Liver (tissue), 9 donors: ENCODE data around the gene NALF2. TPM values are rescaled to one million over a fixed set of nuclear protein-coding genes. Genes with fewer than 3 reads are reported as not detected.

Source experiments
- DNase-seq: peaks from one replicate; pipeline ENCODE4 v3.0.0-alpha.2; 2017; ENCODE audit warnings: low spot score
- H3K27ac ChIP-seq, 2 donors: one replicate each; pipeline ENCODE4 v1.7.0; 2013; ENCODE audit warnings: inconsistent platforms in 2 of 2, low read length in 2 of 2, control low read depth in 1 of 2, low read depth in 1 of 2, mild to moderate bottlenecking in 1 of 2
- H3K27me3 ChIP-seq, 4 donors: one replicate each; pipeline versions ENCODE4 v1.6.1 to v1.7.0; 2013; ENCODE audit warnings: low read length in 3 of 4, inconsistent platforms in 1 of 4, mild to moderate bottlenecking in 1 of 4, moderate library complexity in 1 of 4; ENCODE audit not compliant: control insufficient read depth in 4 of 4, insufficient read depth in 4 of 4
- H3K36me3 ChIP-seq, 4 donors: one replicate each; pipeline versions ENCODE4 v1.6.1 to v1.7.0; 2013; ENCODE audit warnings: low read length in 3 of 4, mild to moderate bottlenecking in 3 of 4, low read depth in 1 of 4, moderate library complexity in 1 of 4; ENCODE audit not compliant: control insufficient read depth in 4 of 4, insufficient read depth in 3 of 4
- H3K4me1 ChIP-seq, 4 donors: one replicate each; pipeline versions ENCODE4 v1.6.1 to v1.7.0; 2013; ENCODE audit warnings: low read length in 3 of 4, mild to moderate bottlenecking in 3 of 4, moderate library complexity in 1 of 4; ENCODE audit not compliant: control insufficient read depth in 4 of 4, insufficient read depth in 4 of 4
- H3K4me3 ChIP-seq, 3 donors: one replicate each; pipeline versions ENCODE4 v1.6.1 to v1.7.0; 2013; ENCODE audit warnings: low read length in 3 of 3, control low read depth in 1 of 3, low read depth in 1 of 3, mild to moderate bottlenecking in 1 of 3
- H3K9ac ChIP-seq, 2 donors: one replicate each; pipeline ENCODE4 v1.7.0; 2013; ENCODE audit warnings: low read length in 2 of 2, mild to moderate bottlenecking in 2 of 2, moderate library complexity in 2 of 2, control low read depth in 1 of 2, low read depth in 1 of 2
- H3K9me3 ChIP-seq, 4 donors: one replicate each; pipeline versions ENCODE4 v1.6.1 to v1.7.0; 2013; ENCODE audit warnings: low read length in 3 of 4; ENCODE audit not compliant: control insufficient read depth in 4 of 4
- ATF3 ChIP-seq: IDR thresholded peaks from 2 replicates; pipeline ENCODE4 v1.6.1; 2016; ENCODE audit warnings: antibody characterized with exemption
- CTCF ChIP-seq: fragments of 150-350 bp; IDR thresholded peaks from 2 replicates; pipeline ENCODE4 v1.5.1; 2017; ENCODE audit warnings: improper control_type of control experiment, low read depth, low read length; ENCODE audit not compliant: missing input control
- EGR1 ChIP-seq, 2 donors: IDR thresholded peaks; 2 replicates each; pipeline ENCODE4 v1.6.1; 2016 to 2018; ENCODE audit warnings: antibody characterized with exemption in 2 of 2, low read depth in 2 of 2
- FOXA1 ChIP-seq: IDR thresholded peaks from 2 replicates; pipeline ENCODE4 v1.6.1; 2016; ENCODE audit warnings: antibody characterized with exemption
- FOXA2 ChIP-seq: IDR thresholded peaks from 2 replicates; pipeline ENCODE4 v1.6.1; 2016; ENCODE audit warnings: antibody characterized with exemption
- GABPA ChIP-seq, 2 donors: IDR thresholded peaks in 1 of 2; conservative IDR thresholded peaks in 1 of 2; 2 replicates each; pipeline ENCODE4 v1.6.1; 2016; ENCODE audit warnings: antibody characterized with exemption in 2 of 2, mild to moderate bottlenecking in 1 of 2, moderate library complexity in 1 of 2
- HNF4A ChIP-seq, 2 donors: conservative IDR thresholded peaks; 2 replicates each; pipeline ENCODE4 v1.6.1; 2016; ENCODE audit warnings: antibody characterized with exemption in 2 of 2, mild to moderate bottlenecking in 2 of 2
- HNF4G ChIP-seq: IDR thresholded peaks from 2 replicates; pipeline ENCODE4 v1.6.1; 2016; ENCODE audit warnings: antibody characterized with exemption
- JUND ChIP-seq, 2 donors: IDR thresholded peaks; 2 replicates each; pipeline ENCODE4 v1.6.1; 2016; ENCODE audit warnings: antibody characterized with exemption in 2 of 2
- MAX ChIP-seq: IDR thresholded peaks from 2 replicates; pipeline ENCODE4 v1.6.1; 2016; ENCODE audit warnings: antibody characterized with exemption
- NR2F2 ChIP-seq: IDR thresholded peaks from 2 replicates; pipeline ENCODE4 v1.6.1; 2016; ENCODE audit warnings: antibody characterized with exemption
- RAD21 ChIP-seq, 2 donors: IDR thresholded peaks; 2 replicates each; pipeline ENCODE4 v1.6.1; 2016; ENCODE audit warnings: antibody characterized with exemption in 2 of 2, mild to moderate bottlenecking in 2 of 2
- REST ChIP-seq: IDR thresholded peaks from 2 replicates; pipeline ENCODE4 v1.6.1; 2016; ENCODE audit warnings: antibody characterized with exemption, mild to moderate bottlenecking
- RXRA ChIP-seq, 2 donors: IDR thresholded peaks; 2 replicates each; pipeline ENCODE4 v1.6.1; 2017 to 2018; ENCODE audit warnings: antibody characterized with exemption in 2 of 2, mild to moderate bottlenecking in 1 of 2
- SP1 ChIP-seq: IDR thresholded peaks from 2 replicates; pipeline ENCODE4 v1.6.1; 2018; ENCODE audit warnings: antibody characterized with exemption, mild to moderate bottlenecking
- TAF1 ChIP-seq: conservative IDR thresholded peaks from 2 replicates; pipeline ENCODE4 v1.6.1; 2016; ENCODE audit warnings: antibody characterized with exemption, mild to moderate bottlenecking
- YY1 ChIP-seq: IDR thresholded peaks from 2 replicates; pipeline ENCODE4 v1.6.1; 2016; ENCODE audit warnings: antibody characterized with exemption, mild to moderate bottlenecking
- ZBTB33 ChIP-seq: IDR thresholded peaks from 2 replicates; pipeline ENCODE4 v1.6.1; 2016; ENCODE audit warnings: antibody characterized with exemption
- WGBS: extraction: QIAGEN DNeasy Blood & Tissue Kit; methylation state at CpG from one replicate; pipeline ENCODE4 v1.1.7; 2013; 5-methylcytosine and 5-hydroxymethylcytosine counted together
- polyA plus RNA-seq, 2 donors: library from polyadenylated mRNA; stranded (reverse) in 1 of 2; unstranded in 1 of 2; fragments of 200-250 nt in 1 of 2; fragments of >200 nt in 1 of 2; fragmentation: Nextera tagmentation in 1 of 2; extraction: Ambion mirVana in 1 of 2; gene quantifications; one replicate each; pipeline versions ENCODE4 v1.2.1 to v1.2.3, GENCODE V29; 2013 to 2015
- total RNA-seq, 2 donors: library from RNA; depleted of rRNA; stranded (reverse); fragments of >200 nt; gene quantifications; one replicate each; pipeline ENCODE4 v1.2.3, GENCODE V29; 2014
- donor health status: healthy.
- donor health status: healthy.
- donor health status: healthy.
- donor health status: healthy.
- donor health status: healthy.

NALF2 gene
- total and polyA plus RNA-seq, 4 donors = 0.08 to 0.18 TPM; not detected in 2

- Histone ChIP-seq H3K9me3 (no peaks in the 10 kb centered on the region), H3K27ac (no peak overlapping the region), H3K4me1 (peaks cover 0 to 10% (median 2%) of the 10 kb centered on the region in 4 donors), H3K27me3 (no peaks in the 10 kb centered on the region), H3K36me3 (no peaks in the 10 kb centered on the region), H3K9ac (no peak overlapping the region), H3K4me3 (no peak overlapping the region)
- no peak for DNase-seq
- 60% methylated on average over 6 of the region's 6 CpGs for WGBS
- TF ChIP-seq HNF4G (no peak), RAD21 (IDR thresholded peaks at IDR 0.05) (no peak), MAX (no peak), YY1 (no peak), GABPA (IDR thresholded peaks at IDR 0.05 in 1 of 2, conservative IDR thresholded peaks at IDR 0.05 in 1 of 2) (no peak), ATF3 (no peak), SP1 (no peak), JUND (IDR thresholded peaks at IDR 0.05) (no peak), RXRA (IDR thresholded peaks at IDR 0.05) (no peak), FOXA1 (no peak), FOXA2 (no peak), REST (no peak), EGR1 (IDR thresholded peaks at IDR 0.05; ENCODE audit: low read depth in 2 of 2) (no peak), ZBTB33 (no peak), HNF4A (conservative IDR thresholded peaks at IDR 0.05) (no peak), TAF1 (no peak), CTCF (no peak), NR2F2 (no peak)
These were observed 6.1 kb downstream of the NALF2 start for GRCh38 chrX:69510137-69510715.
